HG02610 (cell line): ENCODE measurements around the gene PPIP5K1.
"Not testable (repeated sequence)": the region's sequence is repeated elsewhere in the genome, so short reads cannot be mapped to it uniquely, and the experiment has no call there.

Source experiments
- ATAC-seq: cut with Tn5 transposase; IDR thresholded peaks from one replicate; pipeline ENCODE4 v1.9.1; 2021; ENCODE audit warnings: mild to moderate bottlenecking, moderate library complexity; ENCODE audit not compliant: unreplicated experiment

The PPIP5K1 gene

DNA sequence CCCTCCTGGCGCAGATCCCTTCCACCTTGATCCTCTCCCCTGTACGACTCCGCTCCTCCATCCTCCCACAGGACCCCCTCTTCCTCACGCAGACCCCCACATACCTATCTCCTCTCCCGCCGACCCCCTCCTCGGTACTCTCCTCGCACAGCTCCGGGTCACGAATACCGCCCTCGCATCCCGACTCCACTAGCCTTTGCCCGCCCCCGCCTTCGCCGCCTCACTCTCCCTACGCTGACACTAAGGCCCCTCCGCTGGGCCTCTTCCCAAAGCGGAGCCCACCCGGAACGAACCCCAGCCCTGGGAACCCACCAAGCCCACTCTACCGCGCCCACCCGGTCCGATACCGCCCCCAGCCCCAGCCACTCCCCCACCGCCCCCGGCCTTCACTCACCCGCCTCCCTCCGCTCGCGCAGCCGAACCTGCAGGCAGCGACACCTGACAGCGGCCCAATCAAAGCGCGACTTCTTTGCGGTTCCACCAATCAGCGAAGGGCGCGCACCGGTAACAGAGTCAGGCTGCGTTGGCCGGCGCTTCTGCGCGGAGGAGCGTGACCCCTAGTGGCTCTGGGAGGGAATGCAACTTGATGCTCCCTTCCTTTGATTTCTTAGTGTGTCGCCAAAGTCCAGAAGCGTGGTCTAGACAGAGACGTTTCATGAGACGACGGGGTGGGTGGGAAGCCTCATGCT lies at the start of gene PPIP5K1:
PPIP5K1 (minus strand) TSS at position 431 of the 689 bp plus-strand sequence. CDS start 5,704 bp downstream, outside the sequence.
- peak; percentile 98 for ATAC-seq

DNA sequence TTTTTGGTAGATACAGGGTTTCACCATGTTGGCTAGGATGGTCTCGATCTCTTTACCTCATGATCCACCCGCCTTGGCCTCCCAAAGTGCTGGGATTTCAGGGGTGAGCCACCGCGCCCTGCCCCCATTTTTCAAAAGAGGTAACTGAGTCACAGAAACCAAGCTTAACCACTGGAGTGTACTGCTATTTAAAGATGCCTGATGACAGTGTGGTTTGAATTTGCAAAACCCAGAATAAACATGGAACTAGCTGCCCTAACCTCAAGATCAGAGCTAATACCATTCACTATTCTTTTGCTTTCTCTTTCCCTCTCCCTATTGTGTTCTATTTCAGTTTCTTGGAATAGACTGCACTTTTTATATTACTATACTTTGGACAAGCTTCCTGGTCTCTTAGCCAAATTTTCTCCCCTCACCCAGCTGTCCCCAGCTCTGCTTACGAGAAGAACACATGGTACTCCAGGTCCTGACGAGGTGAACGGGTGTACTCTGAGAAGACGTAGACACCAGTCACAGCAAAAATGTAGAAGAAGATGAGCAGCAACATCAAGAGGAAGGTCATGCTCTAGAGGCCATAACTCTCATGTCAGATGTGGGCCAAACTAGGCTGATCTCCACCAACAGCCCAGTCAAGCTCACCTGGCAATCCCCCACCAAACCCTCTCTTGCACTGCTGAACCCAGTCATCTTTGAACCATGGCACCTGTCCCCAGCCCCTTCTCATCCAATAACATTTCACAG lies 48.6 kb upstream of the PPIP5K1 start:
- peak; percentile 83 for ATAC-seq

DNA sequence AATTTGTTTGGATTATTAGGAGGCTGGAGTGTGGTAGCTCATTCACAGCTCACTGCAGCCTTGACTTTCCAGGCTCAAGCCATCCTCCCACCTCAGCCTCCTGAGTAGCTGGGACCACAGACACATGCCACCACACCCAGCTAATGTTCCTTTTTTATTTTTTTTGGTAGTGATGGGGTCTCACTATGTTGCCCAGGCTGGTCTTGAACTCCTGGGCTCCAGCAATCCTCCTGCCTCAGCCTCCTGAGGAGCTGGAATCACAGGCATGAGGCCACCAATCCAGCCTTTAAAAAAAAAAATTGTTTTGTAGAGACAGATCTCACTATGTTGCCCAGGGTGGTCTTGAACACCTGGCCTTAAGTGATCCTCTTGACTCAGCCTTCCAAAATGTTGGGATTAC lies 36.9 kb upstream of the PPIP5K1 start:
- ATAC-seq: not testable (repeated sequence)

DNA sequence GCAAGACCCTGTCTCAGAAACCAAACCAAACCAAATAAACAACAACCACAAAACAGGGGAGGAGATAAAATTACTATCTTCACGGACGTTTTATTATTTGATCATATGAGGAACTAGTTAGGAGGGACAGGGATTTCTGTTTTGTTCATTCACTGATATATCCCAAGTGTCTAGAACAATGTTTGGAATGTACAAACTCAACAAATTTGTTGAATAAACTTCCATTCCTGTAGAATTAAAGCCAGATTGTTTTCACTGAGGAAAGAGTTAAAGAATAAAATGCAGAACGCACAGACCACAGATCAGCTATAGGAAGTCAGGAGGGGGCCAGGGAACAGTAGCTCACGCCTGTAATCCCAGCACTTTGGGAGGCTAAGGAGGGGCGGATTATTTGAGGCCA lies 35.1 kb upstream of the PPIP5K1 start:
- no peak for ATAC-seq

DNA sequence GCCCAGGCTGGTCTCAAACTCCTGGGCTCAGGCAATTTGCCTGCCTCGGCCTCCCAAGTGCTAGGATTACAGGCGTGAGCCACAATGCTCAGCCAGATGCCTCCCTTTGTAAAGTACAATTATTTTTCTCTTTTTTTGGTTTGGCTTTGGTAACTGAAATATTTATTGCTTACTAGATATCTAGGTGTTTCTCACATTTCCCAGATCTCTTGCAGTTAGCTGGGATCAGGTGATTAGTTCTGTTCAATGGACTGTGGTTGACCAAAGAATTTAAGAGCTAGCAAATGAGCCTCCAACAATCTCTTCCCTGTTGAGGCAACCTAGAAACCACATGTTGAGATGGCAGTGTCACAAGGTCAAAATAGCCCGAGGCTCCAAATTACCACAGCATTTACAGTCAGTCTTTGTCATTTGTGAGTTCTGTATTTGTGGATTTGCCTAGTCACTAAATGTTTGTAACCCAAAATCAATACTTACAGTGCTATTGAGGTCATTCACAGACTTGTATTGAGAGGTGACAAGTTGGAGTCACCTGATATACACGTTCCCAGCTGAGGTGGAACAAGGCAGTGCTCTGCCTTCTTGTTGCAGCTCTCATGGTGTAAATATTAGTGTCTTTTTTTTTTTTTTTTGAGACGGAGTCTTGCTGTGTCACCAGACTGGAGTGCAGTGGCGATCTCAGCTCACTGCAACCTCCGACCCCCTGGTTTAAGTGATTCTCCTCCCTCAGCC lies 32.2 kb upstream of the PPIP5K1 start:
- not testable (repeated sequence) for ATAC-seq

DNA sequence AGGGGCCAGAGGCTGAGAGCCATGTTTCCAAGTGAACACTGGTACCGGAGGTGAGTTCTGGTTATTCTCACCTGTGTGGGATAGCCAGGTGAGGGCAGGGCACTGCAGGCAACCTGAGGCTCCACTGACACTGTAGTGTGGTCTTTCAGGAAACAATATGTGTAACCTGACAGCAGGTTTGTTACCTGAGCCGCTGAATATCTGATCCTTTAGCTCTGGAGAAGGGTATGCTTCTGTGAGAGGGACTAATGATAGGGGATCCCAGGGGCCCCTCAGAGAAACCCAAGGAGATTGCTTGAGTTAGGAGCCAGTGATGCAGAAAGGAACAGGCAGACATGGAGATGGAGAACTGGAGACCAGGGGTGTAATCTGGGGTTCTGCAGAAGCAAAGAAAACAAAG lies 28.7 kb upstream of the PPIP5K1 start, which contains the start of gene STRC:
STRC (minus strand) TSS at position 101 of the 400 bp plus-strand sequence; CDS start at position 23, 78 bp downstream.
- not testable (repeated sequence) for ATAC-seq

DNA sequence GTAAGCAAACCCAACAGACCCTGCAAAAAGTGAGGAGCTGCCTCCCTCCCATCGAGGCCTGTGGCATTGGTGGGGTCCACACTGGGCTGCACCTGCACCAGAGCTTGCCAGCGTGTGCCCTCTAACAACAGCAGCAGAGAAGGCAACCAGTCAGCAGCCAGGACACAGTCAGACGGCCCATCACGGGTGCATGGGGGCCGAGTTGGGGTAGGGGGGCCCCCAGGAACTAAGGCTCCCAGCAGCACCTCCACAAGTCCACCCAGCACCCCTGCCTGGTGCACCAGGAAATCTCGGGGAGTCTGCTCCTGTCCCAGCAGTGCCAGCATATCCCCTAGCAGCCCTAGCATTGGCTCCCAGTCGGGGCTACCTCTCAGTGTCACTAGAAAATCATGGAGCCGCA lies 27.7 kb upstream of the PPIP5K1 start:
- not testable (repeated sequence) for ATAC-seq

DNA sequence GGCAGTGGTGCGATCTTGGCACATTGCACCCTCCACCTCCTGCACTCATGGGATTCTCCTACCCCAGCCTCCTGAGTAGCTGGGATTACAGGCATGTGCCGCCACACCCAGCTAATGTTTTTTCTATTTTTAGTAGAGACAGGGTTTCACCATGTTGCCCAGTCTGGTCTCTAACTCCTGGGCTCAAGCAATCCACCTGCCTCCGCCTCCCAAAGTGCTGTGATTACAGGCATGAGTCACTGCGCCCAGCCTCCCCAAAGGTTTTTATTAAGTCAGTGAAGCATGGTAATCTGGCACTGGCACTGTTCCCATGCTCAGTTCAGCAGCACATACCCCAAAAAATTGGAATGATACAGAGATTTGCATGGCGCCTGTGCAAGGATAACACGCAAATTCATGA lies 12.2 kb upstream of the PPIP5K1 start:
- not testable (repeated sequence) for ATAC-seq

DNA sequence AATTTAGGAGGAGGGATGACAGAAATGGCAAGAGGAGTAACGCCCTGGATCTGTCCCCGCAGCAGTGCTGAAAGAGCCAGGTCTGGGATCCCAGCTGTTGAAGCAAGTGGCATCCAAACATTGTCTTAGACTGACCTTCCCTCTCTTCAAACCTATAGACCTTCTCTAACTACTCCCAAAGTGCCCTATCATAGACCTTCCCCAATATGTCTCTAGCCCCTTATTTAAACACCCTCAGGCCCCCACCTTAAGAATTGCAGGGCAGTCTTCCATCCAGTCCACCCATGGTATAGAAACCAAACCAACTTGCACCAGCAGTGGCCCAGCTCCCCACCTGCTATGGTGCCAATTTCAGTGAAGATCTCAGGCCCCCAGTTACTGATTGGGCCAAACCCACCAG lies 10.2 kb upstream of the PPIP5K1 start:
- ATAC-seq: not testable (repeated sequence)

DNA sequence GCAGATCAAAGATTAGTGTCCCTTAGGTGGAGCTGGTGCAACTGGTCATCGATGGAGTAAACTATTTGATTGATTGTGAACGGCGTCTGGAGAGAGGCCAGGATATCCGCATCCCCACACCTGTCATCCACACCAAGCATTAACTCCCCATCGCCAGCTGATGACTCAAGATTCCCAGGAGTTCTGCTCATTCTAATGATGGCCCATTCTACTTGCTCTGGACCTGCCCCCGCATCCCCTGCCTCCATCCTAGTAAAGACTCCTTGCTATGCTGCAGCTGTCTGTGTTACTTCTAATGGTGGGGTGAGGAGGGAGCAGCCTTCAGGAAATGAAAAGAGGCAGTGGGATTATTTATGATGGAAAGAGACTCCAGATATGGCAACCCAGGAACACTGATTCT lies 9.1 kb upstream of the PPIP5K1 start:
- not testable (repeated sequence) for ATAC-seq

DNA sequence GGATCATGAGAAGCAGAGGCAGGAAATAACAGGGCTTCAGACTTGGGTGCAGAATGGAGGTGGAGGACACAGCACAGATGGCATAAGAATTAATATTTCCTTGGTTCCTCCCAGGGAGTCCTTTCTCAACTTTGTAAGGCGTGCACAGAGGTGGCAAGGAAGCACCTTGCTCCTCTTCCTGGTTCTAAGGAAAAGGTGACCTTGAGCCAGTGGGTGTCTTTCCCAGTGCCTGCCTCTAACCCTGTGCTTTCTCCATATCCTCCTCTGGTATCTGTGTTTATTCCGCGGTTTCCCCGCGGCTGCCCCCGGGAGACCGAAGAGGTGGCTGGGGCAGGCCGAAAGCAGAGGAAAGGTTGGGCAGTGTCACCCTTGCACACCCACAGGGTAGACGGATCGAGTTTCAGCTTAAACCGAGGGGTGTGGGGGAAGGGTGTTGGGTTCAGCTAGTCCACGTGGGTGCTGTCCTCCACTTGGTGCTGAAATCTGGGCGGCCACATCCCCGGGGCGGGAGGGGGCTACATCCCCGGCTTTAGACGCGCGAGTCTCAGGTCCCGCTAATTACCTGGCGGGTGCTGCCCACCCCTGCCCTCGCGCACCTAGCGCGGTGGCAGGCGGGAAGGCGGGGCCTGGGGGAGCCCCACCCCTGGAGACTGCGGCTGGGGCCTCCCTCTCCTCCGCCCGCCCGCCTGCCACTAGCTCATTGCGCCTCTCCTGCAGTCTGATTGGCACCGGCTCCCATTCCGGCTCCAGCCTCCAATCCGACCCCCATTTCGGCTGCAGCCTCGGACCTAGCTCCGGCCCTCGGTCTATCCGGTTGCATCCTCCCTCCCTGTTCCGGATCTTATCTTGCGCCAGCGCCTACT lies 3.6 kb upstream of the PPIP5K1 start, which contains the start of gene CKMT1B:
CKMT1B (plus strand) TSS at position 700 of the 863 bp plus-strand sequence. CDS start 192 bp downstream, outside the sequence.
- not testable (repeated sequence) for ATAC-seq

DNA sequence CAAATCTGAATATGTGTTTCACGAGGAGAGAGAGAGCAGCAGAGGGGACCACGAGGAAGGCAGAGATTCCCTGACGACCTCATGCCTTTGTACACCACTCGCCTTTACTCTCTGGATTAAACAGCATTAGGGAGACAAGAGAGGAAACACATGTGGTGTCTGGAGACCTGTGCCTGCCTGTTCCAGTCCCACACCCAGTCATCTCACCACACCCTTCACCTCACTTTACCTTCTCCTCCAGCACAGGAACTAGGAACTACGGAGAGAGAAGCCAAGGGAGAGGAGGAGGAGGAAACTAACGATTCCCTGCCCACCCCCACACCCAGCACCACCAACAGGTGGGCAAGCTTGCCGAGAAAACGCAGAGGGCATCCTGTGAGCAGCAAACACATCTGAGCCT lies 2.8 kb upstream of the PPIP5K1 start:
- ATAC-seq: not testable (repeated sequence)

DNA sequence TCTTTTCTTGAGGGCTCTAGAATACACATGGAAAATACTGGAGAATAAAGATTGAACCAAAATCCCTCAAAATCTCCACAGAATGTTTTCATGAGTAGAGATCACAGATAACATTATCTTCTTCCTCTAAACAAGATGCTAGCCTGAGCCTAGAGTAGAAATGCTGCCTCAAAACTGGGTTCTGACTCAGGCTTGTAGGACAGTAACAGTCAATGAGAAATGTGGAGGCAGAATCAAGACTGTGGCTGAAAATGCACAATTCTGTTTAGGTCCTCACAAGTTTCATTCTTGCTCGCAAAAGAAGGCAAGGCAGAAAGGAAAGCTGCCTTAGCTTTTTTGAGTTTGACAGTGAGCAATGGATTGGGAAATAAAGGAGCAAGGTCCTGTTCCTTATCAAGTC lies 15.4 kb downstream of the PPIP5K1 start:
- ATAC-seq: not testable (repeated sequence)

DNA sequence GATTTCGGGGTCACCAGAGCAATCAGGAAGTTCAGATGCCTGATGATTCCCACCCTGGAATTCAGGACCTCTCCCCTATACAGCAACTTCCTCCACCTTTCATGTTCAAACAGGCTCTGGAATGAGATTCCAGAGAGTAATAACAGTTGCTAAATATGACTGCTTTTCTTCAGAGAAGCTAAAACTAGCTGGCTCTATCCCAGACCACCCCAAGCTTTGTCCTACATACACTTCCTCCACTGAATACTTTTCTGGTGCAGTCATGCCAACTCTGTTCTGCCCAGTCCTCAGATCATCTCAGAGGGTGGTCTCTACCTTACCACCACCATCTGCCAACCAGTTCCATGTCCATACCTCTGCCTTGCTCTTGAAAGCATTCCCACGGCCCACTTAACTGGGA lies 23.4 kb downstream of the PPIP5K1 start:
- not testable (repeated sequence) for ATAC-seq

DNA sequence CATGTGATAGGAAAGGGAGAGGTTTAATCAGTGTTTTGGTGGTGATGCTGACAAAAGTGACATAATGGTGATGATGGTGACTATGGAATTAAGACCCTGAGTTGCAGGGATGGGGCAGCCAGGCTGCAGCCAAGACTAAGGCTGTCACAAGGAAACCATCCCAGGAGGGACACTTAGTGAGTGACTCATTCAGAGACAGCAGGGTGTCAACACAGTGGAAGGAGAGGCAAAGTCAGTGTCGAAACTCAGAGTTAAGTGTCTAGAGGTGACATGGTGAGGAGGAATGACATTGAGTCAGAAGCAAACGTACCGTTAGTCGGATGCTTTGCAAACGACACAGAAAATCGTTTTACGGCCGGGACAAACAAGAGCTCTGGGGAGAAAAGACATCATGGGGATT lies 26.2 kb downstream of the PPIP5K1 start:
- not testable (repeated sequence) for ATAC-seq

DNA sequence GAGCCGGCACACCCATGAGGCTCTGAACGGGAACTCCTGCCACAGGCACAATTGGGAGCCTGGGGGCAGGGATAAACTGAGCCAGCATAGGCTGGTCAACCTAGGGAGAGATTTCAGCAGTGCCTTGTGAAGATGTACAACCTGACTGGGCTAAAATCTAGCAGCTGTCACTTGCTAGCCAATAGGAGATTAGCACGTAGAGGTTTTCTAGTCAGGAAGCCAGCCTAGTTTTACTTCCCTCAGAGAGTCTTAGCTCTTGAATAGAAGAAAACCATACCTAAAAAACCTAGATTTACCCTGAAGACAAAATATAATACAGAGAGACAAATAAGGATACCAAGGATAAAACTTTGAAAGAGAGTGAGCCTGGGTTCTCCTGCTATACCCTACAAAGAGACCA lies 27.3 kb downstream of the PPIP5K1 start:
- not testable (repeated sequence) for ATAC-seq

DNA sequence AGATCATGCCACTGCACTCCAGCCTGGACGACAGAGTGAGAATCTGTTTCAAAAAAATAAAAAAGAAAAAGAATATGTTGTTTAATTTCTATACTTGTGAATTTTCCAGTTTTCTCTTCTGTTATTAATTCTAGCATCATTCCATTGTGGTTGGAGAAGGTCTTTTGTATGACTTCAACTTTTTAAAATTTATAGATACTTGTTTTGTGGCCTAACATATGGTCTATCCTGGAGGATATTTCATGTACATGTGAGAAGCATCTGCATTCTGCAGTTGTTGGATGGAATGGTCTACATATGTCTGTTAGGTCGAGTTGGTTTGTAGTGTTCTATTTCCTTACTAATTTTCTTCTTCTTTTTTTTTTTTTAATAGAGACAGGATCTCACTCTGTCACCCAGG lies 37.0 kb downstream of the PPIP5K1 start:
- no peak for ATAC-seq

DNA sequence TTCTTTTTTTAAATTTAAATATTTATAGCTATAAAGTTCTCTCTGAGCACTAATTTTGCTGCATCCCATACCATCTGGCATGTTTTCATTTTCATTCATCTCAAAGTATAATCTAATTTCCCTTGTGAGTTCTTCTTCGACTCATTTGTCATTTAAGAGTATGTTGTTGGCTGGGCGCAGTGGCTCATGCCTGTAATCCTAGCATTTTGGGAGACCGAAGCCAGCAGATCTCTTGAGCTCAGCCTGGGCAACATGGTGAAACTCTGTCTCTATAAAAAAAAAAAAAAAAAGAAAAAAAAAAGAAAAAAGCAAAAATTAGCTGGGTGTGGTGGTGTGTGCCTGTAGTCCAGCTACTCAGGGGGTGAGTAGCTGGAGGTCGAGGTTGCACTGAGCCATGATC lies 37.8 kb downstream of the PPIP5K1 start:
- ATAC-seq: no peak

DNA sequence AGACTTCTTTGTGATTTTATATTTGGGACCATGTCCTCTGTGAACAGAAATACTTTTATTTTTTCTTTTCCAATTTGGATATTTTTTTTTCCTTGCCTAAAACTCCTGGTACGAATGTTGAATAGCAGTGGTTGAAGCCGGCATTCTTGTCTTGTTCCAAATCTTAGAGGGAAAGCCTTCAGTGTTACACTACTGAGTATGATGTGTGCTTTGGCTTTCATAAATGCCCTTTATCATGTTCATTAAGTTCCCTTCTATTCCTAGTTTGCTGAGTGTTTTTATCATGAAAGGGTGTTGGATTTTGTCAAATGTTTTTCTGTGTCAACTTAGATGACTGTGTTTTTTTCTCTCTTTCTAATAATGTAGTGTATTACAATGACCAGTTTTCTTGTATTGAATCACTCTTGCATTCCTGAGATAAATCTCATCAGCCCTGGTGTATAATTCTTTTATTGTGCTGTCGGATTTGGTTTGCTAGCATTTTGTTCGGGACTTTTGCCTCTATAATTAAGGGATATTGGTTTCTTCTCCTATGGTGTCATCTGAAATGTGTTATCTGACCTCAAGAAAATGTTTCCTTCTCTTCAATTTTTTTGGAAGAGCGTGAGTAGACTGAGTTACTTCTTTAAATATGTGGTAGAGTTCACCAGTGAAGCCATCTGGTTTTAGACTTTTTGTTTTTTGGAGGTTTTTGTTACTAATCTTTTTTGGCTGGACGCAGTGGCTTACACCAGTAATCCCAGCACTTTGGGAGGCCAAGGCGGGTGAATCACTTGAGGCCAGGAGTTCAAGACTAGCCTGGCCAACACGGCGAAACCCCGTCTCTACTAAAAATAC lies 39.3 kb downstream of the PPIP5K1 start:
- ATAC-seq: no peak
